ENCODE measurements around the gene MAPKAPK2.

MAPKAPK2 gene

GRCh38 chr1:206681359-206681758, 3.3 kb upstream of the MAPKAPK2 start:
- Histone ChIP-seq H3K27ac (no peak overlapping the region), H3K9me3 (ENCODE audit: severe bottlenecking) (no peaks in the 10 kb centered on the region), H3K27me3 (ENCODE audit: insufficient read depth, low read depth, severe bottlenecking) (no peaks in the 10 kb centered on the region), H3K36me3 (0 out of 2 replicates have a peak, but pooled peaks cover 5% of the 10 kb centered on the region), H3K4me3 (ENCODE audit: low read depth, low read length) (no peak overlapping the region)
- DNase-seq: no peak
- TF ChIP-seq, protein P1, sequence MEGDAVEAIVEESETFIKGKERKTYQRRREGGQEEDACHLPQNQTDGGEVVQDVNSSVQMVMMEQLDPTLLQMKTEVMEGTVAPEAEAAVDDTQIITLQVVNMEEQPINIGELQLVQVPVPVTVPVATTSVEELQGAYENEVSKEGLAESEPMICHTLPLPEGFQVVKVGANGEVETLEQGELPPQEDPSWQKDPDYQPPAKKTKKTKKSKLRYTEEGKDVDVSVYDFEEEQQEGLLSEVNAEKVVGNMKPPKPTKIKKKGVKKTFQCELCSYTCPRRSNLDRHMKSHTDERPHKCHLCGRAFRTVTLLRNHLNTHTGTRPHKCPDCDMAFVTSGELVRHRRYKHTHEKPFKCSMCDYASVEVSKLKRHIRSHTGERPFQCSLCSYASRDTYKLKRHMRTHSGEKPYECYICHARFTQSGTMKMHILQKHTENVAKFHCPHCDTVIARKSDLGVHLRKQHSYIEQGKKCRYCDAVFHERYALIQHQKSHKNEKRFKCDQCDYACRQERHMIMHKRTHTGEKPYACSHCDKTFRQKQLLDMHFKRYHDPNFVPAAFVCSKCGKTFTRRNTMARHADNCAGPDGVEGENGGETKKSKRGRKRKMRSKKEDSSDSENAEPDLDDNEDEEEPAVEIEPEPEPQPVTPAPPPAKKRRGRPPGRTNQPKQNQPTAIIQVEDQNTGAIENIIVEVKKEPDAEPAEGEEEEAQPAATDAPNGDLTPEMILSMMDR (IDR thresholded peaks at IDR 0.05; ENCODE audit: low read depth, low read length): no peak

GRCh38 chr1:206682111-206682510, 2.6 kb upstream of the MAPKAPK2 start:
- Histone ChIP-seq H3K4me3 (ENCODE audit: low read depth, low read length) (no peak overlapping the region), H3K27ac (no peak overlapping the region)

DNA sequence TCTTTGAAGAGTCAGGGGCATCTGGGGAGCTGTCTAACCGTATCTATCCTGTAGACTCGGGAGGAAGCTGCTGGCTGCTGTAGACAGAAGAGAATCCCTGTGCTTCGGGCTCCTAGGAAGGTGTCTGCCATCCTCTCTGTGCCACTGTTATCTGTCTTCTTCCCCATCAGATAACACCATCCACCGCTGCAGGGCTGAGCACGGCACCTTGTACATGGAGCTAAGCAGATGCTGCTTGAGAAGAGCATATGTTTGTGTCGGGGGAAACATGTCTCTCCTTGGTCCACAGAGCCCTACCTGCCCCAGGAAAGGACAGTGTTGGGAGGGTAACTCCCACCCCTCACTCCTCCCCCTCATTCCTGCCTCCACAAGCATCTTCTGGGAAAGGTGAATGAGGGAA, 1.4 kb upstream of the MAPKAPK2 start:
- Histone ChIP-seq H3K36me3 (peaks cover 17% of the 10 kb centered on the region; the same call in 1 of the 2 replicates), H3K9me3 (ENCODE audit: severe bottlenecking) (no peaks in the 10 kb centered on the region), H3K27ac (no peak overlapping the region), H3K4me3 (ENCODE audit: low read depth, low read length) (no peak overlapping the region), H3K27me3 (ENCODE audit: insufficient read depth, low read depth, severe bottlenecking) (no peaks in the 10 kb centered on the region)
- TF ChIP-seq, protein P1 (IDR thresholded peaks at IDR 0.05; ENCODE audit: low read depth, low read length): no peak
- DNase-seq: no peak

More at GRCh38 chr1:206682111-206682510, 2.6 kb upstream of the MAPKAPK2 start:
- peaks cover 5% of the 10 kb centered on the region; the same call in 1 of the 2 replicates for H3K36me3 ChIP-seq
- DNase-seq: no peak
- no peaks in the 10 kb centered on the region for H3K9me3 ChIP-seq (ENCODE audit: severe bottlenecking)
- no peaks in the 10 kb centered on the region for H3K27me3 ChIP-seq (ENCODE audit: insufficient read depth, low read depth, severe bottlenecking)
- TF ChIP-seq, protein P1 (IDR thresholded peaks at IDR 0.05; ENCODE audit: low read depth, low read length): no peak

DNA sequence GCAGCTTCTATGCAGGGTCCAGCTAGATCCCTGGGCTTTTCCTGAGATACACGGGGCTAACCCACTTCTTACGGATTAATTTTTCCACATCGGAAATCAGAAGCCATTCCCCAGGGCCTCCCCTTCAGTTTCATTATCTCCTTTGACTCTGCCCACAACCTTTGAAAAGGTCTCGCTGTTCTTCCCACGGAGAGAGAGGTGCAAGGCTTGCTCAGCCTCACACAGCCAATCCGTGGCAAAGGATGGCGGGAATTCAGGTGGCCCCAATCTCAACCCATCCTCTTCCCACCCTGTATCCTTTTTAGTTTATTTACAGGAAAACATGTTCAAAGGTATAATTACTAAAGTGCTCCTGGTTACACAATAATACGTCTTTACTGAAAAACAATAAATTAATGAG, 702 bp upstream of the MAPKAPK2 start:
- H3K4me3 ChIP-seq (ENCODE audit: low read depth, low read length): peak overlapping the region; percentile 50
- H3K36me3 ChIP-seq: peaks cover 18% of the 10 kb centered on the region
- H3K27ac ChIP-seq: no peak overlapping the region
- H3K9me3 ChIP-seq (ENCODE audit: severe bottlenecking): no peaks in the 10 kb centered on the region
- no peaks in the 10 kb centered on the region for H3K27me3 ChIP-seq (ENCODE audit: insufficient read depth, low read depth, severe bottlenecking)
- TF ChIP-seq, protein P1 (IDR thresholded peaks at IDR 0.05; ENCODE audit: low read depth, low read length): no peak
- no peak for DNase-seq

GRCh38 chr1:206685334-206685768, 646 bp downstream of the MAPKAPK2 start:
- Histone ChIP-seq H3K27me3 (ENCODE audit: insufficient read depth, low read depth, severe bottlenecking) (no peaks in the 10 kb centered on the region), H3K9me3 (ENCODE audit: severe bottlenecking) (no peaks in the 10 kb centered on the region), H3K27ac (peak overlapping the region; percentile 79), H3K4me3 (ENCODE audit: low read depth, low read length) (peak overlapping the region; percentile 89), H3K36me3 (peaks cover 27% of the 10 kb centered on the region)
- TF ChIP-seq, protein P1 (IDR thresholded peaks at IDR 0.05; ENCODE audit: low read depth, low read length): no peak
- DNase-seq: peak; percentile 61
